ENCODE measurements around the gene SLC22A14. TPM values are rescaled to one million over a fixed set of nuclear protein-coding genes. Genes with fewer than 3 reads are reported as not detected.

SLC22A14 gene
- total RNA-seq, 1 experiment from 2014 or later: 0.13 TPM

GRCh38 chr3:38254872-38255271 is 27.2 kb upstream of the SLC22A14 start:
- no TSS peak for BruUV-seq (replicated peaks)
- no peak overlapping the region for H3K4me3 ChIP-seq (ENCODE audit: low read depth in 2 of 2, low read length in 2 of 2)
- H3K9me3 ChIP-seq (ENCODE audit: control insufficient read depth, insufficient read depth, low read depth, low read length): no peaks in the 10 kb centered on the region
- in situ Hi-C loops (cut with HindIII; ENCODE audit: low pct_unique_long_range_greater_than_20kb, low sequenced_read_pairs) (no loop called here), intact Hi-C loops (cut with micrococcal nuclease; ENCODE audit: unreplicated experiment) (no loop called here)
- peaks cover 16% of the 10 kb centered on the region for H3K36me3 ChIP-seq (ENCODE audit: control insufficient read depth, insufficient read depth, low read length)
- no peaks in the 10 kb centered on the region for H3K4me1 ChIP-seq (ENCODE audit: control insufficient read depth, insufficient read depth, low read length)
- H3K27me3 ChIP-seq (ENCODE audit: control insufficient read depth, insufficient read depth, low read length): no peaks in the 10 kb centered on the region
- CTCF ChIA-PET: no interaction called here
- POLR2A ChIA-PET: no interaction called here
- ATAC-seq (no peak), DNase-seq (ENCODE audit: low read depth, low spot score) (no peak)
- TF ChIP-seq REST (IDR thresholded peaks at IDR 0.05; ENCODE audit: insufficient read depth in 1 of 2, low read depth in 2 of 2, low read length in 1 of 2) (no peak), POLR2AphosphoS5 (IDR thresholded peaks at IDR 0.05; ENCODE audit: low read depth, low read length) (no peak), SIN3A (IDR thresholded peaks at IDR 0.05; ENCODE audit: borderline replicate concordance, insufficient read depth, low read depth, low read length) (no peak), TCF7L2 (IDR thresholded peaks at IDR 0.05; ENCODE audit: low read depth, low read length) (no peak), CTCF (IDR thresholded peaks at IDR 0.05) (no peak)
- H3K27ac ChIP-seq (ENCODE audit: low read length): no peak overlapping the region

- Histone ChIP-seq H3K4me3 (ENCODE audit: low read depth in 2 of 2, low read length in 2 of 2) (no peak overlapping the region), H3K9me3 (ENCODE audit: control insufficient read depth, insufficient read depth, low read depth, low read length) (no peaks in the 10 kb centered on the region), H3K27me3 (ENCODE audit: control insufficient read depth, insufficient read depth, low read length) (no peaks in the 10 kb centered on the region), H3K36me3 (ENCODE audit: control insufficient read depth, insufficient read depth, low read length) (peaks cover 16% of the 10 kb centered on the region), H3K27ac (ENCODE audit: low read length) (no peak overlapping the region), H3K4me1 (ENCODE audit: control insufficient read depth, insufficient read depth, low read length) (no peaks in the 10 kb centered on the region)
- intact Hi-C loops (cut with micrococcal nuclease; ENCODE audit: unreplicated experiment): no loop called here
- in situ Hi-C loops (cut with HindIII; ENCODE audit: low pct_unique_long_range_greater_than_20kb, low sequenced_read_pairs): no loop called here
- ChIA-PET CTCF (interaction anchor here (0.7 kb wide), 1 partner anchor 281 kb away, joined by 4 read pairs; no protein-coding TSS in a partner anchor), POLR2A (no interaction called here)
- ATAC-seq: no peak
- BruUV-seq (replicated peaks): no TSS peak
- DNase-seq (ENCODE audit: low read depth, low spot score): no peak
- TF ChIP-seq CTCF (IDR thresholded peaks at IDR 0.05) (no peak), SIN3A (IDR thresholded peaks at IDR 0.05; ENCODE audit: borderline replicate concordance, insufficient read depth, low read depth, low read length) (no peak), TCF7L2 (IDR thresholded peaks at IDR 0.05; ENCODE audit: low read depth, low read length) (no peak), REST (IDR thresholded peaks at IDR 0.05; ENCODE audit: insufficient read depth in 1 of 2, low read depth in 2 of 2, low read length in 1 of 2) (no peak), POLR2AphosphoS5 (IDR thresholded peaks at IDR 0.05; ENCODE audit: low read depth, low read length) (no peak)
These were observed 26.5 kb upstream of the SLC22A14 start for GRCh38 chr3:38255627-38256026.

Measured in Panc1 (cell line).